Lung (tissue), 12 donors: ENCODE data around the gene ANKRD44. TPM values are rescaled to one million over a fixed set of nuclear protein-coding genes. Genes with fewer than 3 reads are reported as not detected.

Experiments
- ATAC-seq: fragments of 200-7000 bp; cut with Tn5 transposase; one replicate; pipeline ENCODE4 v1.9.1; 2020; ENCODE audit warnings: moderate number of reproducible peaks; ENCODE audit not compliant: insufficient read depth, low FRiP score
- DNase-seq, 3 donors: peaks; one replicate each; pipeline ENCODE4 v3.0.0-alpha.2; 2013 to 2017
- H3K27ac ChIP-seq, 2 donors: one replicate each; pipeline ENCODE4 v1.5.1; 2013; ENCODE audit warnings: mild to moderate bottlenecking in 2 of 2, moderate library complexity in 2 of 2, control low read depth in 1 of 2, inconsistent platforms in 1 of 2, low read depth in 1 of 2, low read length in 1 of 2
- H3K27me3 ChIP-seq, 3 donors: one replicate each; pipeline ENCODE4 v1.5.1; 2013; ENCODE audit warnings: low read length in 2 of 3; ENCODE audit not compliant: control insufficient read depth in 3 of 3, insufficient read depth in 3 of 3
- H3K36me3 ChIP-seq, 4 donors: one replicate each; pipeline ENCODE4 v1.5.1; 2013; ENCODE audit warnings: low read length in 4 of 4, mild to moderate bottlenecking in 1 of 4, moderate library complexity in 1 of 4; ENCODE audit not compliant: control insufficient read depth in 4 of 4, insufficient read depth in 4 of 4
- H3K4me1 ChIP-seq, 5 donors: one replicate each; pipeline ENCODE4 v1.5.1; 2013; ENCODE audit warnings: low read length in 5 of 5, mild to moderate bottlenecking in 2 of 5, moderate library complexity in 1 of 5; ENCODE audit not compliant: control insufficient read depth in 5 of 5, insufficient read depth in 5 of 5
- H3K4me3 ChIP-seq: one replicate; pipeline ENCODE4 v1.5.1; 2013; ENCODE audit warnings: mild to moderate bottlenecking, control low read depth, moderate library complexity
- H3K9ac ChIP-seq, 2 donors: one replicate each; pipeline ENCODE4 v1.5.1; 2013; ENCODE audit warnings: low read length in 2 of 2, control low read depth in 1 of 2; ENCODE audit not compliant: insufficient read depth in 1 of 2
- H3K9me3 ChIP-seq, 4 donors: one replicate each; pipeline ENCODE4 v1.5.1; 2013; ENCODE audit warnings: low read length in 3 of 4, mild to moderate bottlenecking in 1 of 4, moderate library complexity in 1 of 4; ENCODE audit not compliant: control insufficient read depth in 4 of 4, insufficient read depth in 3 of 4
- WGBS, 2 donors: extraction: QIAGEN DNeasy Blood & Tissue Kit; methylation state at CpG; one replicate each; pipeline ENCODE4 v1.1.7; 2013; 5-methylcytosine and 5-hydroxymethylcytosine counted together
- polyA plus RNA-seq, 2 donors: library from polyadenylated mRNA; stranded (reverse); fragments of 200-250 nt; gene quantifications; one replicate each; pipeline ENCODE4 v1.2.1, GENCODE V29; 2013
- total RNA-seq, 2 donors: library from RNA; depleted of rRNA in 1 of 2; stranded (reverse); fragments of >200 nt in 1 of 2; gene quantifications; one replicate each; pipeline ENCODE4 v1.2.1, GENCODE V29; 2014 to 2021
- TF ChIP-seq, protein P1 (sequence below): IDR thresholded peaks from 2 replicates; pipeline ENCODE4 v1.5.1; 2012; ENCODE audit warnings: mild to moderate bottlenecking; ENCODE audit errors: control extremely low read depth, extremely low read depth
- donor health status: control.
- donor health status: control.
- donor health status: Bipolar disorder and iron deficiency.
- donor health status: healthy.
- donor health status: DM: yes; HTN: yes; CAD: no.

ANKRD44 gene
- total and polyA plus RNA-seq, 4 donors: 7.1 to 73.8 (median 20.3) TPM

DNA sequence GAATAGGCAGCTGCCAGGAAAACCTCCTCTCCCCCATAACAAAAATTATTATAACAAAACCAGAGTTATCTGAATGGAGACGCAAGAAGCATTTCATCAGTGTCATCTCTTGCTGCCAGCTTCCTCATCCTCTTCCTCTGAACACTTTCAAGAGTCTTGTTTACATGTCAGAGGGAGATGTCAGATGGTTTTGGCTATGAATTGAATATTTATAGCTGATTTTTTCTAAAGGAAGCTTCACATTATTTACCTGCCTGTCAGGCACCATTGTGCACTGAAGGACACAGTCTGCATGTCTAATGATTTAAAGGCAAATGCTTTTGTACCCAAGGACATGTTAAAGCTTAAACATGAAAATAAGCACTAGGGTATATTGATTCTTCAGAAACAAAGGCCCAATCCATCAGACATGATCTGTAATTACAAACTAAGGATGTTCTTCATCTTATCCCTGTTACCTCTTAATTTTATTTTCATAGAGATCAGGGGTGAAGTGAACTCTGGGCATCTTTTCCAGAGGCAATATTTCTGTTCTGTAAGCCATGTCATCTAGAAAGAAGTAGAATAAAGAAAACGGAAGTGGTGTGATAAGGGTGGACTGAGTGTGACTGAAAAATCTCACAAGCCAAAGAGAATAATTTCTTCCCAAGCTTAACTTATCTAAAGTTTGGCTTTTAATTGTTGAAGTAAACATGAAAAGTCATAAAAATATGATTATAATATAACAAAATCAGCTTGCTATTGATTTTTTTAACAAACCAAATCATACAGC, 168.7 kb downstream of the ANKRD44 start:
- ATAC-seq (no peak), DNase-seq (peak in 1 of 3 donors; percentile 18)
- Histone ChIP-seq H3K4me3 (no peak overlapping the region), H3K9ac (no peak overlapping the region), H3K27ac (no peak overlapping the region), H3K4me1 (peaks cover 0 to 11% (median 6%) of the 10 kb centered on the region in 5 donors), H3K9me3 (no peaks in the 10 kb centered on the region), H3K36me3 (no peaks in the 10 kb centered on the region), H3K27me3 (no peaks in the 10 kb centered on the region)
- TF ChIP-seq, protein P1, sequence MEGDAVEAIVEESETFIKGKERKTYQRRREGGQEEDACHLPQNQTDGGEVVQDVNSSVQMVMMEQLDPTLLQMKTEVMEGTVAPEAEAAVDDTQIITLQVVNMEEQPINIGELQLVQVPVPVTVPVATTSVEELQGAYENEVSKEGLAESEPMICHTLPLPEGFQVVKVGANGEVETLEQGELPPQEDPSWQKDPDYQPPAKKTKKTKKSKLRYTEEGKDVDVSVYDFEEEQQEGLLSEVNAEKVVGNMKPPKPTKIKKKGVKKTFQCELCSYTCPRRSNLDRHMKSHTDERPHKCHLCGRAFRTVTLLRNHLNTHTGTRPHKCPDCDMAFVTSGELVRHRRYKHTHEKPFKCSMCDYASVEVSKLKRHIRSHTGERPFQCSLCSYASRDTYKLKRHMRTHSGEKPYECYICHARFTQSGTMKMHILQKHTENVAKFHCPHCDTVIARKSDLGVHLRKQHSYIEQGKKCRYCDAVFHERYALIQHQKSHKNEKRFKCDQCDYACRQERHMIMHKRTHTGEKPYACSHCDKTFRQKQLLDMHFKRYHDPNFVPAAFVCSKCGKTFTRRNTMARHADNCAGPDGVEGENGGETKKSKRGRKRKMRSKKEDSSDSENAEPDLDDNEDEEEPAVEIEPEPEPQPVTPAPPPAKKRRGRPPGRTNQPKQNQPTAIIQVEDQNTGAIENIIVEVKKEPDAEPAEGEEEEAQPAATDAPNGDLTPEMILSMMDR: no peak
- 32 to 42% methylated on average over 2 of the region's 2 CpGs for WGBS, 2 donors

DNA sequence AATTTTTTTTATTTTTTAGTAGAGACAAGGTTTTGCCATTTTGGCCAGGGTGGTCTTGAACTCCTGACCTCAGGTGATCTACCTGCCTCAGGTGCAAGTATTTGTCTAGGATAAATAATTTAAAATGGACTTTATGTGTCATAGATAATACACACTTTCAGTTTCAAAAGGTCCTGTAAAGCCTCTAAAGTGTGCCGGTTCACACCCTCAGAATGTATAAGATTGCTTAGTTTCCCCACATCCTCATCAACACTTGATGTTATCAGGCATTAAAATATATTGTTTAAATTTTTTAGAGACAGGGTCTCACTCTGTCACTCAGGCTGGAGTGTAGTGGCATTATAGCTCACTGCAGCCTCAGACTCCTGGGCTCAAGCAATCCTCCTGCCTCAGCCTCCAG, 170.5 kb downstream of the ANKRD44 start:
- Histone ChIP-seq H3K9ac (no peak overlapping the region), H3K27me3 (no peaks in the 10 kb centered on the region), H3K4me3 (no peak overlapping the region), H3K27ac (no peak overlapping the region), H3K9me3 (no peaks in the 10 kb centered on the region), H3K4me1 (peaks cover 0 to 11% (median 4%) of the 10 kb centered on the region in 5 donors), H3K36me3 (peaks cover 0 to 7% (median 0%) of the 10 kb centered on the region in 4 donors)
- DNase-seq (no peak), ATAC-seq (no peak)
- 82 to 89% methylated on average over 1 of the region's 1 CpG for WGBS, 2 donors
- TF ChIP-seq, protein P1: no peak

DNA sequence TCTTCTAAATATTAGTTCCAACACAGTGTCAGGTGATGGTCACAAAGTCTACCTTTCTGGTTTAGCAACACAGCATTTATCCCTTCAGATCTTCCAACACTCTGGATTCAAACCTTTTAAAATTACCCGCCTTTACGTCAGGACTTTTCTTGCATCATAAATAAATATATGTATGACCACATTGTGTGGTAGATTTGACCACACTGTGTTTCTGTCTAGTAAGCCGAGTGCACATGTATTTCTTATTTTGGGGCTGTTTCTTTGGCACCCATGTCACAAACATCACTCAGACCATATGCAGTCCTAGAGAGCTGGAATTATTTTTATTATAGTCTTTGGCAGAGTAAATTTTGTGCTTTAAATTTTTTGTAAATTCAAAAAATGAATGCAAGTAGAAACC, 172.1 kb downstream of the ANKRD44 start:
- Histone ChIP-seq H3K27ac (no peak overlapping the region), H3K4me3 (no peak overlapping the region), H3K4me1 (peaks cover 0 to 11% (median 3%) of the 10 kb centered on the region in 5 donors), H3K36me3 (peaks cover 0 to 8% (median 0%) of the 10 kb centered on the region in 4 donors), H3K9me3 (no peaks in the 10 kb centered on the region), H3K27me3 (no peaks in the 10 kb centered on the region), H3K9ac (no peak overlapping the region)
- WGBS, 2 donors: 56 to 69% methylated on average over 3 of the region's 3 CpGs
- ATAC-seq: no peak
- DNase-seq: no peak
- TF ChIP-seq, protein P1: no peak
